Measurements from ENCODE around the gene CCND1.
A peak's percentile ranks its signal among the peaks of the same experiment; 100 is the strongest.

CCND1 gene

DNA sequence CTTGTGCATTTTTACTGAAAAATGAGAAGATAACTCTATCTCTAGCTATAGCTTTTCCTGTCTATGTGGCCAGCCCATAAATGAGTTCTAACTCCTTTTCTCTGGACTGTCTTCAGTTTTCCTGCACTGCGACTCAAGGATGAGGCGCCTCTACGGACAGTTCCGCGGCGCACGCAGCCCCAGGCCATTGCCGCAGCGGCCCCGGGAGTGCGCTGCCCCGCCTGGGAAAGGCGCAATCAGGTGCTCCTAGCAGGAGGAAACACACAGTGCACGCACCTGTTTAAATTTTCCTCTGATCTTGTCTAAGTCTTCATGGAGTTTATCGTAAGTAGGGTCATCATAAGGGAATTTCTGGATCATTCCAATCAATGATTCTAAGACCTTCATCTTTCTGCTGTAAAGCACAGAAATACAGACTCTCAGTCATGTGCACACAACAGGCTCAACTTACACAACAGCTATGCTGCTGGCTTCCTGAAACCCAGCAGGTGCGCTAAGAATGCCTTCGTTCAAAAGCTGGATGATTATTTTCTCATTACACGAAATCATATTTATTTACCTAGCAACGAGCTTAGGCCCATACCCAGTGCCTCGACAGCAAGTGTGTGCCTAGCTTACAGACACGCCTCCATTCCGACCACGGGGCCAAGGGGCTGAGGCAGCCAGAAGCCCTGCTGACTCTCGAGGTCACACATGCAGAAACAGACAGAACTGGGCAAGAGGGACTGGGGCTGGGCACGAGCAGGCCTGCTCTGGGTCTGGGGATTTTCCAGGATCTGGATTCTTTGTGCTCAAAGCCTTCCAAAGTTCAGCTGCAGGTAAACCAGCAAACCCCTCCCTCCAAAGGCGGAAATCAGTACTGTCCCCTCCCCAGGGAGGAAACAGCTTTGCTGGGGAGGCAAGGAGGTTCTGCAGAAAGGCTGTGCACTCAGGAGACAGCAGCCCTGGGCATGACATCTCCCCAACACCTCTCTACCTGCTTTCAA, 27.0 kb downstream of the CCND1 start:
- TF ChIP-seq, protein P1, sequence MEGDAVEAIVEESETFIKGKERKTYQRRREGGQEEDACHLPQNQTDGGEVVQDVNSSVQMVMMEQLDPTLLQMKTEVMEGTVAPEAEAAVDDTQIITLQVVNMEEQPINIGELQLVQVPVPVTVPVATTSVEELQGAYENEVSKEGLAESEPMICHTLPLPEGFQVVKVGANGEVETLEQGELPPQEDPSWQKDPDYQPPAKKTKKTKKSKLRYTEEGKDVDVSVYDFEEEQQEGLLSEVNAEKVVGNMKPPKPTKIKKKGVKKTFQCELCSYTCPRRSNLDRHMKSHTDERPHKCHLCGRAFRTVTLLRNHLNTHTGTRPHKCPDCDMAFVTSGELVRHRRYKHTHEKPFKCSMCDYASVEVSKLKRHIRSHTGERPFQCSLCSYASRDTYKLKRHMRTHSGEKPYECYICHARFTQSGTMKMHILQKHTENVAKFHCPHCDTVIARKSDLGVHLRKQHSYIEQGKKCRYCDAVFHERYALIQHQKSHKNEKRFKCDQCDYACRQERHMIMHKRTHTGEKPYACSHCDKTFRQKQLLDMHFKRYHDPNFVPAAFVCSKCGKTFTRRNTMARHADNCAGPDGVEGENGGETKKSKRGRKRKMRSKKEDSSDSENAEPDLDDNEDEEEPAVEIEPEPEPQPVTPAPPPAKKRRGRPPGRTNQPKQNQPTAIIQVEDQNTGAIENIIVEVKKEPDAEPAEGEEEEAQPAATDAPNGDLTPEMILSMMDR (IDR thresholded peaks at IDR 0.05; ENCODE audit: low read depth, low read length, missing control alignments) = no peak
- DNase-seq (ENCODE audit: low read depth) = no peak
- no peak overlapping the region for H3K4me3 ChIP-seq (ENCODE audit: low read depth, low read length)

DNA sequence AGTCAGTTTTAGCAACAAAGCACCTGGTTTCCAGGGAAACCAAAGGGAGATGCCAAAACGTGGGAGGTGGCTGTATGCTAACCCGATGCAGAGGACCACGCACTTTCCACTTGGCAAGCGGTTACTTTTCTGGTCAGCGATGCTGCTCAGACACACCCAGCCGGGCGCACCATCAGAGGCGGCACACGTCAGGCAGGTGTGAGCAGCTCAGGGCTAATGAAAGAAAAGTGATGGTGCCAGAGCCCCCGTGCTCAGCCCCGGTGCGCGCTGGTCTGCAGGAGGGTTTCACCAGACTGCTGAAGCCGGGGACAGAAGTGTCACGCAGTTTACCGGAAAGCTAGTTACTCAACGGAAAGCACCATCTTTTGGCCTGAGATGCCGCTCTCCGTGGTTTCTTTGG, 28.5 kb downstream of the CCND1 start:
- DNase-seq (ENCODE audit: low read depth) = no peak
- no peak overlapping the region for H3K4me3 ChIP-seq (ENCODE audit: low read depth, low read length)
- TF ChIP-seq, protein P1 (IDR thresholded peaks at IDR 0.05; ENCODE audit: low read depth, low read length, missing control alignments) = no peak

DNA sequence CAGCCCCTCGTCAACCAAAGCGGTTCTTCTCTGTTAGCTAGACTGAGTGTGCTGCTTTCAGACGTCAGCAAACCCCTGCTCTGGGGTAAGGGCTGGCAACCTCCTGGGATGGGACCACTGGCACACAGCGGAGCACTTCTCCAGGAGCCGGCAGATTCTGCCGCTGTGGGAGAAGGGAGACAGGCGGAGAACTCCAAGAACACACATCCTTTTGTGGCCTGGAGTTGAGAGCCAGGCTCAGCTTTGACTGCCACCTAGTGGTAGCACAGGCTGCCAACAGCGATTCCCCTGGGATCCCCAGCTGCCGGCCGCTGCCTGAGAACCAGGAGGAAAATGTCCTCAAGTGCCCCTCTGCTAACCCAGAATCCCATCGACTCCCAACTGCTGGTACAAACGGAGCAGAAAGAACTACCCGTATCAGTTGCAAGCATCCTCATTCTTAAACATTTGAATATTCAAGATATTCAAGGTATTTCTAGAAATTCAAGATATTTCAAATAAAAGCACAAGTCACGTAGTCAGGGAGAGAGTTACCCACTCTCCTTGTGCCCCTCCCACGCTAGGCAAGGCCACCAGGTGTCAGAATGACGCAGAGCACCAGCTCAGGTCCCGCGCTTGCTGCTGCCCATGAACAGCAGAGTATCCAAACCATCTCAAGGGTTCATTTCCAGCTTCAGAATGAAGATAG, 29.3 kb downstream of the CCND1 start:
- TF ChIP-seq, protein P1 (IDR thresholded peaks at IDR 0.05; ENCODE audit: low read depth, low read length, missing control alignments) = peak; percentile 97
- DNase-seq (ENCODE audit: low read depth) = peak; percentile 25
- H3K4me3 ChIP-seq (ENCODE audit: low read depth, low read length) = no peak overlapping the region

DNA sequence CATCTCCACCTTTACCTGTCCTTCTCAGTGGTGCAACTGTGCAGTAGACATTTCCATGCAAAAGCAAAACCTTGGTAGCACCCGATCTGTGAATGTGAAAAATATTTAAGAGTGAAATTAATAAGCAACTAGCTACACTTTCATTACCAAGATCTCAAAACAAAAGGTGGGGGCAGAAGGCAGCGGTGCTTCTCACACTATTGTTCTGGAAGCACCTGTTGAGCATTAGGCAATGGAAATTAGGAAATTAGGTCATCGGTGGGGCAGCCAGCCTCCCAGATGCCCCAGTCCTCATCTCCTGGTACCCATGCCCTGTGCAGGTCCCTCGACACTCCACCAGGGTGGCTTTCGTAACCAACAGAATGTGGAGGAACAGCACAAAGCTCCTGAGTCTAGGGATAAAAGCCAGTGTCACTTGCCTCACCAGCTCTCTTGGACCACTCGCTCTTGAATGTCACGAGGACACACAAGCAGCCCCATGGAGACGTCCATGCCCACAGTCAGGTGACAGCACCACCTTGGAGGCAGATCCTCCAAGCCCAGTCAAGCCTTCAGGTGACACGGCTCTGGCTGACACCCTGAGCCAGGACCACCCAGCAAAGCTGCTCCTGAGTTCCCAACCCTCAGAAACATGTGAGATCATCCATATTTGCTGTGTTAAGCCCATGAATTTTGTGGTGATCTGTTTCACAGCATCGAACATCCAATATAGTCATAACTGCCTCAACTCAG, 30.9 kb downstream of the CCND1 start:
- DNase-seq (ENCODE audit: low read depth) = no peak
- TF ChIP-seq, protein P1 (IDR thresholded peaks at IDR 0.05; ENCODE audit: low read depth, low read length, missing control alignments) = no peak
- no peak overlapping the region for H3K4me3 ChIP-seq (ENCODE audit: low read depth, low read length)

DNA sequence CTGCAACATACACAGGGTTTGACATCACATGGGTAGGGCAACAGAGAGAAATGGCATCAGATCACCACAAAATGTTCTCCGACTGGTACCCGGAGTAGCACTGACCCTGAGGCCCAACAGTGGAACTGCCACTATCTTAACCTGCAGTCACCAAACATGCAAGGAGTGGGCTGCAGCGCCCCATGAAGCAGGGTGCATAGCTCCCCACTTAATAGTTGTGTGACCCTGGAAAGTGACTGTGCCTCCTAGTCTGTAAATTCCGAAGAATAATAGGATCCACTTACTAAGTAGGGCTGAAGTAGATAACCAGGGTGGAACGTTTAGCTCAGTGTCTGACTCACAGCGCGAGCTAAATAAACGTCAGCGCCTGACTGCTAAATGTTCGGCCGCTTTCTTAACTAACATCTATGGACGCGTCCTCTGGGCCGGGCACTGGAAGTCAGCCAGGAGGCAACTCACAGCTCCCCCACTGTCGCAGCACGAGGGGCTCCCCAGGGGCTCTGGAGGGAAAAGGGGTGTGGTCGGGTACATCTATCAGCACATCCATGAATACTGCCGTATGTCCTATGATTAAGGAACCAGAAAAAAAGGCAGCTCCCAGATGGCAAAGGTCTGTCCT, 33.4 kb downstream of the CCND1 start:
- peak overlapping the region; percentile 96 for H3K4me3 ChIP-seq (ENCODE audit: low read depth, low read length)
- TF ChIP-seq, protein P1 (IDR thresholded peaks at IDR 0.05; ENCODE audit: low read depth, low read length, missing control alignments) = no peak
- DNase-seq (ENCODE audit: low read depth) = no peak

DNA sequence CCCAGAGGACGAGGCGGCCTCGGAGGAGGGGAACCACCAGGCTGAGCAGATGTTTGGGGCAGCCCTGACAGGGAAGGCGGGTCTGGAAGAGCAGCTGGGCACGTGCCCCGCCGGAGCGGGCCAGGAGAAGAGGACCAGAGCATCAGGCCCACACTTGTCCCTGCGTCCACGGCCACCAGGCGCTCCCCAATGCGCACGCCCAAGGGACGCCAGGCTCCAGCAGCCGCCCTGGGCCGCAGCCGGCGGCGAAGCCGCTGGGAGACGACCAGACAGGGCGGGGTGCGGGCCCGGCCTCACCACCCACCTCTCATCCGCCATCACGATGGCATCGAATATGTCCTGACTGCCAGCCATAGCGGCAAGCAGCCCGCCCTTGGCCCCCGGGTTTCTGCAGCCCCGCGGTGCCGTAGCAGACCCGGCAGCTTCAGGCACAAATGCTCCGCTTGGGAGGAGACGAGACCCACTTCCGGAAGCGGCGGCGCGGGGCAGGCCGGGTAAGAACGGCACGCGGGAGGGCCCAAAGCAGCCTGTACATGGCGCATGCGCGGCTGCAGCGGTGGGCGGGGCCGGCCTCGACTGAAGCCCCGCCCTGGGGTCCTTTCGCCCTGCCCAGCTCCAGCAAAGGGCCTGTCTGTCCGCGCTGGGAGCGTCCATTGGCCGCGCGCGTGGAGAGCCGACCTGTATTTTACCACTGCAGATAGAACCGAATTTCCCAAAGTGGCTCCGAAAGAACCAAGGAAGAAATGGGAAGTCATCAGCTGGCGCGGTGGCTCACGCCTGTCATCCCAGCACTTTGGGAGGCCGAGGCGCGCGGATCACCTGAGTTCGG, 34.1 kb downstream of the CCND1 start, which contains the start of gene LTO1:
Gene LTO1 (minus strand): TSS at position 468 of the 829 bp plus-strand sequence. CDS start 114 bp downstream, at position 354.
- peak; percentile 61 for DNase-seq (ENCODE audit: low read depth)

More for the DNA sequence above, 34.1 kb downstream of the CCND1 start, which contains the start of gene LTO1:
- TF ChIP-seq, protein P1 (IDR thresholded peaks at IDR 0.05; ENCODE audit: low read depth, low read length, missing control alignments) = no peak
- H3K4me3 ChIP-seq (ENCODE audit: low read depth, low read length) = peak within 1 kb of the TSS; percentile 96

Data from GM12864 (cell line).